K562 (cell line): ENCODE measurements around the gene ZRANB3. TPM values are rescaled to one million over a fixed set of nuclear protein-coding genes. Genes with fewer than 3 reads are reported as not detected.

ENCODE experiments used
- CEBPG ChIP-seq, 3 experiments: fragments of 200-800 bp in 1 of 3; sonication (Bioruptor generic) in 1 of 3; sonication (generic) in 1 of 3; formaldehyde crosslinking in 1 of 3; IDR thresholded peaks in 2 of 3; conservative IDR thresholded peaks in 1 of 3; 2 replicates each; pipeline versions ENCODE4 v1.6.1 to v1.8.0; 2016 to 2022; ENCODE audit warnings: missing compliant biosample characterization in 2 of 3, missing genetic modification characterization in 2 of 3, mild to moderate bottlenecking in 1 of 3, missing genetic modification reagents in 1 of 3
- CHD2 ChIP-seq: IDR thresholded peaks from 2 replicates; pipeline ENCODE4 v1.6.1; 2011; ENCODE audit warnings: low read depth, low read length
- CREB1 ChIP-seq, 2 experiments: sonication (generic) in 1 of 2; formaldehyde crosslinking in 1 of 2; IDR thresholded peaks; 2 replicates each; pipeline versions ENCODE4 v1.6.1 to v1.8.0; 2012 to 2022; ENCODE audit warnings: inconsistent platforms in 1 of 2, mild to moderate bottlenecking in 1 of 2, missing genetic modification reagents in 1 of 2, moderate library complexity in 1 of 2
- MAFF ChIP-seq: IDR thresholded peaks from 2 replicates; pipeline ENCODE4 v1.6.1; 2012; ENCODE audit warnings: low read length, improper control_type of control experiment
- TCFL5 ChIP-seq: fragments of 250-450 bp; sonication (Bioruptor Pico); conservative IDR thresholded peaks from 2 replicates; pipeline ENCODE4 v1.6.1; 2021; ENCODE audit warnings: mild to moderate bottlenecking, moderate library complexity, matching md5 sums
- ZNF311 ChIP-seq: fragments of 250-450 bp; sonication (Bioruptor Pico); IDR thresholded peaks from 2 replicates; pipeline ENCODE4 v1.4.0; 2020; ENCODE audit warnings: mild to moderate bottlenecking, moderate library complexity
- ZNF436 ChIP-seq: fragments of 250-450, 450-650 bp; sonication (Bioruptor Pico); formaldehyde crosslinking; IDR thresholded peaks from 2 replicates; pipeline ENCODE4 v1.7.0; 2020; ENCODE audit warnings: mild to moderate bottlenecking
- polyA plus RNA-seq, 8 experiments: library from polyadenylated mRNA; depleted of rRNA in 4 of 8; stranded (reverse) in 5 of 8; unstranded in 3 of 8; fragments of >200 nt; fragmentation: Nextera tagmentation in 2 of 8; fragmentation: Illumina TruSeq in 1 of 8; extraction: Ambion mirVana in 2 of 8; extraction: Trizol in 1 of 8; gene quantifications; 2 replicates each; pipeline versions ENCODE4 v1.2.1 to v1.2.3, GENCODE V29; 2011 to 2014; ENCODE audit warnings: inconsistent platforms in 1 of 8, missing spikeins in 1 of 8
- total RNA-seq, 7 experiments: library from RNA; depleted of rRNA in 6 of 7; stranded (reverse); fragments of >200 nt in 6 of 7; fragmentation: Illumina TruSeq in 2 of 7; extraction: Trizol in 2 of 7; gene quantifications; 2 replicates each; pipeline versions ENCODE4 v1.2.1 to v1.2.3, GENCODE V29; 2011 to 2021; ENCODE audit warnings: low replicate concordance in 1 of 7
- TF ChIP-seq, protein P1 (sequence below): fragments of 250-450 bp; sonication (Bioruptor Pico); IDR thresholded peaks from 2 replicates; pipeline ENCODE4 v1.5.0; 2022; ENCODE audit warnings: mild to moderate bottlenecking
- TF ChIP-seq, protein P2 (sequence below): sonication (generic); formaldehyde crosslinking; IDR thresholded peaks from 2 replicates; pipeline ENCODE4 v1.9.0; 2022; ENCODE audit warnings: mild to moderate bottlenecking, missing genetic modification reagents

The ZRANB3 gene
- total and polyA plus RNA-seq, 9 of the 15 experiments (the other 6 are each of a cell fraction or from before 2014, with no cell fraction given): 8.6 to 21.3 (median 14.7) TPM

DNA sequence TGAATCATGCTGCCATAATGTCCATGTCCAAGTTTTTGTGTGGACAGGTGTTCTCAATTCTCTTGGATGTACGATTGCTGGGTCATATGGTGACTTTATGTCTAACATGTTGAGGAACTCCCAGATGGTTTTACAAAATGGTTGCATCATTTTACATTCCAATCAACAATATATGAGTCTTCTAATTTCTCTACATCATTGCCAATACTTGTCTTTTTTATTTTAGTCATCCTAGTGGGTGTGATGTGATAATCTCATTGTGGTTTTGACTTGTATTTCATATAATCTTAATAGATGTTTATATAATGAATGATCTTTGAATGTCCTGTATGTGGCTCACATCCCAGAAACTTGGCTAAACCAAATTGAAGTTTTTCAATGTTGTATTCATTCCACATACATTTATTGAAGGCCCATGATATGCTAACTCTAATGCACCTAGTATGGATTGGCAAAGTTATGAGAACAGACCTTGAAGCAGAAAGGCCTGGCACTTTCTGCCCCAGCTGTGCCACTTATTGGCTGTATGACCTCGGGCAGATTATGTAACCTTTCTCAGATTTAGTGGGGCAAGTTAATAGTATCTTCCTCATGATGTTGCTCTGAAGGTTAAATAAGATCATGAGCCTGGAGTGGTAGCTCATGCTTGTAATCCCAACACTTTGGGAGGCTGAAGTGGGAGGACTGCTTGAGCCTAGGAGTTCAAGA, 273.5 kb downstream of the ZRANB3 start (continued):
- TF ChIP-seq, protein P1, sequence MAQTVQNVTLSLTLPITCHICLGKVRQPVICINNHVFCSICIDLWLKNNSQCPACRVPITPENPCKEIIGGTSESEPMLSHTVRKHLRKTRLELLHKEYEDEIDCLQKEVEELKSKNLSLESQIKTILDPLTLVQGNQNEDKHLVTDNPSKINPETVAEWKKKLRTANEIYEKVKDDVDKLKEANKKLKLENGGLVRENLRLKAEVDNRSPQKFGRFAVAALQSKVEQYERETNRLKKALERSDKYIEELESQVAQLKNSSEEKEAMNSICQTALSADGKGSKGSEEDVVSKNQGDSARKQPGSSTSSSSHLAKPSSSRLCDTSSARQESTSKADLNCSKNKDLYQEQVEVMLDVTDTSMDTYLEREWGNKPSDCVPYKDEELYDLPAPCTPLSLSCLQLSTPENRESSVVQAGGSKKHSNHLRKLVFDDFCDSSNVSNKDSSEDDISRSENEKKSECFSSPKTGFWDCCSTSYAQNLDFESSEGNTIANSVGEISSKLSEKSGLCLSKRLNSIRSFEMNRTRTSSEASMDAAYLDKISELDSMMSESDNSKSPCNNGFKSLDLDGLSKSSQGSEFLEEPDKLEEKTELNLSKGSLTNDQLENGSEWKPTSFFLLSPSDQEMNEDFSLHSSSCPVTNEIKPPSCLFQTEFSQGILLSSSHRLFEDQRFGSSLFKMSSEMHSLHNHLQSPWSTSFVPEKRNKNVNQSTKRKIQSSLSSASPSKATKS (CRISPR knock-in tag): no peak
- TF ChIP-seq, protein P2, sequence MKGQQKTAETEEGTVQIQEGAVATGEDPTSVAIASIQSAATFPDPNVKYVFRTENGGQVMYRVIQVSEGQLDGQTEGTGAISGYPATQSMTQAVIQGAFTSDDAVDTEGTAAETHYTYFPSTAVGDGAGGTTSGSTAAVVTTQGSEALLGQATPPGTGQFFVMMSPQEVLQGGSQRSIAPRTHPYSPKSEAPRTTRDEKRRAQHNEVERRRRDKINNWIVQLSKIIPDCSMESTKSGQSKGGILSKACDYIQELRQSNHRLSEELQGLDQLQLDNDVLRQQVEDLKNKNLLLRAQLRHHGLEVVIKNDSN (CRISPR knock-in tag): no peak
- no peak for TF ChIP-seq MAFF
- TF ChIP-seq ZNF311 (CRISPR knock-in tag): no peak
- TF ChIP-seq CREB1 (IDR thresholded peaks at IDR 0.05): no peak
- TF ChIP-seq CREB1 (CRISPR knock-in tag; IDR thresholded peaks at IDR 0.05): no peak
- TF ChIP-seq TCFL5 (CRISPR knock-in tag): no peak
- no peak for TF ChIP-seq CEBPG (CRISPR knock-in tag; IDR thresholded peaks at IDR 0.05)
- peak in 1 of 2 experiments; percentile 67; a peak in 2 of 4 replicates for TF ChIP-seq CEBPG (tag; conservative IDR thresholded peaks at IDR 0.05 in 1 of 2, IDR thresholded peaks at IDR 0.05 in 1 of 2)
- TF ChIP-seq ZNF436: no peak
- TF ChIP-seq CHD2: no peak
